Mesothelial cell of epicardium (in vitro differentiated cells): Measurements from ENCODE around the gene VAV3. TPM values are rescaled to one million over a fixed set of nuclear protein-coding genes. Genes with fewer than 3 reads are reported as not detected.

Experiments
- DNase-seq, 2 experiments: peaks; one replicate each; pipeline ENCODE4 v3.0.0; 2021; ENCODE audit warnings: low spot score in 2 of 2; ENCODE audit not compliant: unreplicated experiment in 2 of 2
- H3K27ac Mint-ChIP-seq: 2 replicates; pipeline ENCODE4 v1.8.0; 2021; ENCODE audit warnings: mixed read lengths
- H3K27me3 Mint-ChIP-seq: 2 replicates; pipeline ENCODE4 v1.8.0; 2021; ENCODE audit warnings: low read depth, mixed read lengths
- H3K36me3 Mint-ChIP-seq: 2 replicates; pipeline ENCODE4 v1.8.0; 2021; ENCODE audit warnings: mixed read lengths
- H3K4me1 Mint-ChIP-seq: 2 replicates; pipeline ENCODE4 v1.8.0; 2021; ENCODE audit warnings: mixed read lengths
- H3K4me3 Mint-ChIP-seq: 2 replicates; pipeline ENCODE4 v1.8.0; 2021; ENCODE audit warnings: mild to moderate bottlenecking, moderate library complexity, mixed read lengths
- H3K9me3 Mint-ChIP-seq: 2 replicates; pipeline ENCODE4 v1.8.0; 2021; ENCODE audit warnings: mixed read lengths
- total RNA-seq: library from RNA; stranded (reverse); gene quantifications from 3 replicates; pipeline ENCODE4 v1.2.1, GENCODE V29; 2021
- TF ChIP-seq, protein P1 (sequence below): fragments of 200-600 bp; sonication (generic); IDR thresholded peaks from one replicate; pipeline ENCODE4 v1.5.0; 2021; ENCODE audit warnings: antibody characterized with exemption; ENCODE audit not compliant: unreplicated experiment

Gene VAV3
- total RNA-seq, 1 donor from 2014 or later = 3.2 TPM

DNA sequence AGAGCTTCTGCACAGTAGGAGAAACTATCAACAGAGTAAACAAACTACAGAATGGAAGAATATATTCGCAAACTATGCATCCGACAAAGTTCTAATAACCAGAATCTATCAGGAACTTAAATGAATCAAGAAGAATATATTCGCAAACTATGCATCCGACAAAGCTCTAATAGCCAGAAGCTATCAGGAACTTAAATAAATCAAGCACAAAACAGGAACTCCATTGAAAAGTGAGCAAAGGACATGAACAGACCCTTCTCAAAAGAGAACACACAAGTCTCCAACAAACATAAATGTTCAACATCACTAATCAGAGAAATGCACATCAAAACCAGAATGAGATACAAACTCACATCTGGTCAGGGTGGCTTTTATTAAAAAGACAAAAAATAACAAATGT, 126.9 kb downstream of the VAV3 start:
- TF ChIP-seq, protein P1, sequence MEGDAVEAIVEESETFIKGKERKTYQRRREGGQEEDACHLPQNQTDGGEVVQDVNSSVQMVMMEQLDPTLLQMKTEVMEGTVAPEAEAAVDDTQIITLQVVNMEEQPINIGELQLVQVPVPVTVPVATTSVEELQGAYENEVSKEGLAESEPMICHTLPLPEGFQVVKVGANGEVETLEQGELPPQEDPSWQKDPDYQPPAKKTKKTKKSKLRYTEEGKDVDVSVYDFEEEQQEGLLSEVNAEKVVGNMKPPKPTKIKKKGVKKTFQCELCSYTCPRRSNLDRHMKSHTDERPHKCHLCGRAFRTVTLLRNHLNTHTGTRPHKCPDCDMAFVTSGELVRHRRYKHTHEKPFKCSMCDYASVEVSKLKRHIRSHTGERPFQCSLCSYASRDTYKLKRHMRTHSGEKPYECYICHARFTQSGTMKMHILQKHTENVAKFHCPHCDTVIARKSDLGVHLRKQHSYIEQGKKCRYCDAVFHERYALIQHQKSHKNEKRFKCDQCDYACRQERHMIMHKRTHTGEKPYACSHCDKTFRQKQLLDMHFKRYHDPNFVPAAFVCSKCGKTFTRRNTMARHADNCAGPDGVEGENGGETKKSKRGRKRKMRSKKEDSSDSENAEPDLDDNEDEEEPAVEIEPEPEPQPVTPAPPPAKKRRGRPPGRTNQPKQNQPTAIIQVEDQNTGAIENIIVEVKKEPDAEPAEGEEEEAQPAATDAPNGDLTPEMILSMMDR = no peak
- Mint-ChIP-seq H3K4me3 (no peak overlapping the region), H3K4me1 (peaks cover 6% of the 10 kb centered on the region), H3K36me3 (no peaks in the 10 kb centered on the region), H3K9me3 (peaks cover 11% of the 10 kb centered on the region), H3K27ac (no peak overlapping the region), H3K27me3 (peaks cover 18% of the 10 kb centered on the region)
- DNase-seq = no peak

DNA sequence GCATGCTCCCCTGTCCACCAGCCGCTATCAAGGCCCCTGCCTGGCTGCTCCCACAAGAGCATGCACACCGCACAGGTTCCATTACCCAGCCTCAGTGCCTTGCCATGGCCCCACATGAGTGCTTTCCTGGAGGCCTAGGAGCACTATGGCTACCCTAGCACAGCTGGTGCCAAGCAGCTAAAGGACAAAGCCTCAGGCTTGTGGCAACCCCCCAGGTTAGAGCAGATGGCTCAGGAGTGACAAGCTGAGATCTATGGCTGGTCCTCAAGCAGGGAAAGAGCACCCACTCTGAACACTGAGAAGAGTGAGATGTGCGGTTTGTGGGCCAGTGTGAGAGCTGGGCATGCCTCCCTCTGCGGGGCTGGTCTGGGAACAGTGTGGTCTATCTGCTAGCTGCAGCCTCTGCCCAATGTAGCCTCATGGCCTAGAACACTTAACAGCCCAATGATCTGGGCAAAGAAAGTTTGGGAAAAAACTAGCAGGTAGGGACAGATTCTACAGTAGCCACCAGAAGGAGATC, 129.8 kb downstream of the VAV3 start:
- no peak overlapping the region for H3K27ac Mint-ChIP-seq

DNA sequence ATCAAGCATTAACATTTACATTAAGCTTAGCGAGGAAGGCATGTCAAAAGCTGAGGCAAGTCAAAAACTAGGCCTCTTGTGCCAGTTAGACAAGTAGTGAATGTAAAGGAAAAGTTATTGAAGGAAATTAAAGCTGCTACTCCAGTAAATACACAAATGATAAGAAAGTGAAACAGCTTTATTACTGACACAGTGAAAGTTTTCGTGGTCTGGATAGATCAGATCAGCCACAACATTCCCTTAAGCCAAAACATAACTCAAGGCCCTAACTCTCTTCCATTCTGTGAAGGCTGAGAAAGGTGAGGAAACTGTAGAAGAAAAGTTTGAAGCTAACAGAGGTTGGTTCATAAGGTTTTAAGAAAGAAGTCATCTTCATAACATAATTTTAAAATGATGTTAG, 131.9 kb downstream of the VAV3 start:
- Mint-ChIP-seq H3K36me3 (no peaks in the 10 kb centered on the region), H3K9me3 (peaks cover 10% of the 10 kb centered on the region), H3K4me1 (peaks cover 4% of the 10 kb centered on the region), H3K27me3 (peaks cover 5% of the 10 kb centered on the region), H3K4me3 (no peak overlapping the region), H3K27ac (no peak overlapping the region)
- TF ChIP-seq, protein P1 = no peak
- DNase-seq = no peak

More for the DNA sequence above, 129.8 kb downstream of the VAV3 start:
- peaks cover 11% of the 10 kb centered on the region for H3K9me3 Mint-ChIP-seq
- peaks cover 4% of the 10 kb centered on the region for H3K4me1 Mint-ChIP-seq
- no peak for DNase-seq
- peaks cover 11% of the 10 kb centered on the region for H3K27me3 Mint-ChIP-seq
- no peaks in the 10 kb centered on the region for H3K36me3 Mint-ChIP-seq
- H3K4me3 Mint-ChIP-seq = no peak overlapping the region
- TF ChIP-seq, protein P1 = no peak

GRCh38 chr1:107831921-107832320, 133.1 kb downstream of the VAV3 start:
- peaks cover 4% of the 10 kb centered on the region for H3K4me1 Mint-ChIP-seq
- TF ChIP-seq, protein P1 = no peak
- no peak overlapping the region for H3K4me3 Mint-ChIP-seq
- H3K9me3 Mint-ChIP-seq = no peaks in the 10 kb centered on the region
- H3K27ac Mint-ChIP-seq = no peak overlapping the region
- DNase-seq = no peak
- H3K27me3 Mint-ChIP-seq = no peaks in the 10 kb centered on the region
- H3K36me3 Mint-ChIP-seq = no peaks in the 10 kb centered on the region

- no peaks in the 10 kb centered on the region for H3K9me3 Mint-ChIP-seq
- H3K4me1 Mint-ChIP-seq = peaks cover 4% of the 10 kb centered on the region
- no peaks in the 10 kb centered on the region for H3K36me3 Mint-ChIP-seq
- H3K4me3 Mint-ChIP-seq = no peak overlapping the region
- no peak overlapping the region for H3K27ac Mint-ChIP-seq
- H3K27me3 Mint-ChIP-seq = no peaks in the 10 kb centered on the region
- DNase-seq = no peak
- TF ChIP-seq, protein P1 = no peak
Measured at GRCh38 chr1:107830526-107830925, 134.5 kb downstream of the VAV3 start.

GRCh38 chr1:107830075-107830474, 134.9 kb downstream of the VAV3 start:
- TF ChIP-seq, protein P1 = no peak
- Mint-ChIP-seq H3K4me1 (peaks cover 4% of the 10 kb centered on the region), H3K36me3 (no peaks in the 10 kb centered on the region), H3K27ac (no peak overlapping the region), H3K27me3 (no peaks in the 10 kb centered on the region), H3K4me3 (no peak overlapping the region), H3K9me3 (no peaks in the 10 kb centered on the region)
- no peak for DNase-seq
